Hepatocyte (in vitro differentiated cells): ENCODE measurements around the gene ZMYND19.

ENCODE experiments used
- EZH2 ChIP-seq: fragments of 200-600 bp; sonication (generic); IDR thresholded peaks from 2 replicates; pipeline ENCODE4 v1.6.1; 2016; ENCODE audit warnings: antibody characterized with exemption, mild to moderate bottlenecking, borderline replicate concordance
- EZH2phosphoT487 ChIP-seq: fragments of 200-600 bp; sonication (generic); IDR thresholded peaks from one replicate; pipeline ENCODE4 v1.6.1; 2018; ENCODE audit warnings: antibody characterized with exemption, mild to moderate bottlenecking, low read depth, moderate library complexity; ENCODE audit not compliant: unreplicated experiment, severe bottlenecking
- TF ChIP-seq, protein P1 (sequence below): fragments of 200-600 bp; sonication (generic); IDR thresholded peaks from 2 replicates; pipeline ENCODE4 v1.5.1; 2016; ENCODE audit warnings: antibody characterized with exemption, mild to moderate bottlenecking; ENCODE audit not compliant: poor library complexity

DNA sequence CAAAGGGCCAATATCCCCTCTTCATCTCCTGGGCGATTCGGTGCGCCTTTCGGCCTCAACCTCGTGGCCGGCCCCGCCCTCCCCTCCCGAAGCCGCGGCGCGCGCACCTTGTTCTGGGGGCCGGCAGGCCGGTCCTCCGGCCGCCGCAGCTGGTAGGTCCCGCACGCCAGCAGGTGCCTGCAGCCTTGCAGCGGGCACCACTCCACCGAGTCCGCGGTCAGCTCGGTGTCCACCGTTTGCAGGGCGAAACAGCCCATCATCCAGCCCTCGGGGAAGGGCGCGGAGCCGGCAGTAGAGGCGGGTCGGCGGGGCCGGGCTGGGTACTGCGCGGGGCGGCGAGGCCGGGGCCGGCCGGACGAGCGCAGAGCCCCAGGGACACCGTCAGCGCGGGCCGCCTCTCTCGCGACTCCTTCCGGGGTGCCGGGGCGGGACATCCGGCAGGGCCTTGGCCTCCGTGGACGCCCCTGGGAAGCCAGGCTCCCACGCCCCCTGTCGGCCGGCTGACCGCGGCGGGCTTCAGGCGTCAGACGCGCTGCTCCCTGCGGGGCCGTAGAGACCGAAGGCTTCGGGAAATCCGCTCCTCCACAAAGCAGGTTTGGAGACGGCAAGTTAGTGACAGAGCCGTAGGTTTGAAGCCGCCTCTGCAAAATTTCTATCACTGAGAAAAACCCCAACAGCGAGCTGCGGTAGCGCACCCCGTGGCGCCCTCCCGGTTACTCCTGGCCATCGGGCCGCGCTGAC, 11.6 kb downstream of the ZMYND19 start, which contains the start of gene DPH7:
- TF ChIP-seq, protein P1, sequence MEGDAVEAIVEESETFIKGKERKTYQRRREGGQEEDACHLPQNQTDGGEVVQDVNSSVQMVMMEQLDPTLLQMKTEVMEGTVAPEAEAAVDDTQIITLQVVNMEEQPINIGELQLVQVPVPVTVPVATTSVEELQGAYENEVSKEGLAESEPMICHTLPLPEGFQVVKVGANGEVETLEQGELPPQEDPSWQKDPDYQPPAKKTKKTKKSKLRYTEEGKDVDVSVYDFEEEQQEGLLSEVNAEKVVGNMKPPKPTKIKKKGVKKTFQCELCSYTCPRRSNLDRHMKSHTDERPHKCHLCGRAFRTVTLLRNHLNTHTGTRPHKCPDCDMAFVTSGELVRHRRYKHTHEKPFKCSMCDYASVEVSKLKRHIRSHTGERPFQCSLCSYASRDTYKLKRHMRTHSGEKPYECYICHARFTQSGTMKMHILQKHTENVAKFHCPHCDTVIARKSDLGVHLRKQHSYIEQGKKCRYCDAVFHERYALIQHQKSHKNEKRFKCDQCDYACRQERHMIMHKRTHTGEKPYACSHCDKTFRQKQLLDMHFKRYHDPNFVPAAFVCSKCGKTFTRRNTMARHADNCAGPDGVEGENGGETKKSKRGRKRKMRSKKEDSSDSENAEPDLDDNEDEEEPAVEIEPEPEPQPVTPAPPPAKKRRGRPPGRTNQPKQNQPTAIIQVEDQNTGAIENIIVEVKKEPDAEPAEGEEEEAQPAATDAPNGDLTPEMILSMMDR, result peak; percentile 98
- TF ChIP-seq EZH2, result no peak
- TF ChIP-seq EZH2phosphoT487, result no peak
